NT2/D1 (cell line): ENCODE measurements around the gene TRIM25.
A peak's percentile ranks its signal among the peaks of the same experiment; 100 is the strongest.

Experiments used
- DNase-seq: peaks from one replicate; pipeline ENCODE4 v3.0.0-alpha.2; 2011; ENCODE audit warnings: low read depth, low spot score
- H3K27me3 ChIP-seq: 2 replicates; pipeline ENCODE4 v1.6.0; 2011; ENCODE audit warnings: mild to moderate bottlenecking; ENCODE audit not compliant: insufficient read length, insufficient read depth
- H3K36me3 ChIP-seq: 2 replicates; pipeline ENCODE4 v1.6.1; 2011; ENCODE audit warnings: mild to moderate bottlenecking, low read length, mixed read lengths; ENCODE audit not compliant: insufficient read depth, insufficient read length
- H3K4me1 ChIP-seq: 2 replicates; pipeline ENCODE4 v1.5.1; 2011; ENCODE audit not compliant: insufficient read depth, insufficient read length
- H3K4me3 ChIP-seq: 2 replicates; pipeline ENCODE4 v1.5.1; 2011; ENCODE audit warnings: low read depth; ENCODE audit not compliant: insufficient read length
- H3K9ac ChIP-seq: 2 replicates; pipeline ENCODE4 v1.6.0; 2011; ENCODE audit warnings: low read depth; ENCODE audit not compliant: insufficient read length
- H3K9me3 ChIP-seq: 2 replicates; pipeline ENCODE4 v1.5.1; 2011; ENCODE audit warnings: mild to moderate bottlenecking, low read length; ENCODE audit not compliant: insufficient read depth
- SUZ12 ChIP-seq: IDR thresholded peaks from 2 replicates; pipeline ENCODE4 v1.6.1; 2011; ENCODE audit not compliant: insufficient read length, insufficient read depth; ENCODE audit errors: extremely low read depth
- YY1 ChIP-seq: IDR thresholded peaks from 2 replicates; pipeline ENCODE4 v1.6.1; 2011; ENCODE audit not compliant: insufficient read length, insufficient read depth
- ZNF274 ChIP-seq: IDR thresholded peaks from 2 replicates; pipeline ENCODE4 v1.6.1; 2011; ENCODE audit warnings: mild to moderate bottlenecking, low read depth, low read length

The TRIM25 gene

GRCh38 chr17:56919717-56920116, 5.9 kb upstream of the TRIM25 start:
- no peak for DNase-seq
- H3K4me1 ChIP-seq, result no peaks in the 10 kb centered on the region

GRCh38 chr17:56918916-56919315, 5.1 kb upstream of the TRIM25 start:
- no peak for DNase-seq
- TF ChIP-seq ZNF274, result no peak
- TF ChIP-seq SUZ12, result no peak
- TF ChIP-seq YY1, result no peak
- no peaks in the 10 kb centered on the region for H3K4me1 ChIP-seq

More at GRCh38 chr17:56919717-56920116, 5.9 kb upstream of the TRIM25 start:
- Histone ChIP-seq H3K27me3 (peaks cover 23% of the 10 kb centered on the region), H3K4me3 (no peak overlapping the region), H3K36me3 (no peaks in the 10 kb centered on the region), H3K9me3 (peaks cover 21% of the 10 kb centered on the region), H3K9ac (no peak overlapping the region)
- no peak for TF ChIP-seq YY1
- TF ChIP-seq ZNF274, result no peak
- TF ChIP-seq SUZ12, result no peak

GRCh38 chr17:56917559-56918296, 3.9 kb upstream of the TRIM25 start:
- no peaks in the 10 kb centered on the region for H3K36me3 ChIP-seq
- DNase-seq, result no peak
- no peak for TF ChIP-seq ZNF274
- peaks cover 21% of the 10 kb centered on the region for H3K9me3 ChIP-seq
- no peaks in the 10 kb centered on the region for H3K4me1 ChIP-seq
- peaks cover 42% of the 10 kb centered on the region for H3K27me3 ChIP-seq
- H3K4me3 ChIP-seq, result no peak overlapping the region
- no peak overlapping the region for H3K9ac ChIP-seq

More at GRCh38 chr17:56918916-56919315, 5.1 kb upstream of the TRIM25 start:
- no peak overlapping the region for H3K9ac ChIP-seq
- H3K4me3 ChIP-seq, result no peak overlapping the region
- H3K9me3 ChIP-seq, result peaks cover 21% of the 10 kb centered on the region
- no peaks in the 10 kb centered on the region for H3K36me3 ChIP-seq
- H3K27me3 ChIP-seq, result peaks cover 30% of the 10 kb centered on the region

- H3K4me1 ChIP-seq, result peaks cover 2% of the 10 kb centered on the region
- no peak for DNase-seq
These were observed 878 bp upstream of the TRIM25 start for GRCh38 chr17:56914581-56915273.

GRCh38 chr17:56913353-56913866, 439 bp downstream of the TRIM25 start:
- peak overlapping the region; percentile 94 for H3K4me3 ChIP-seq
- no peak for TF ChIP-seq YY1
- no peak for TF ChIP-seq ZNF274
- TF ChIP-seq SUZ12, result no peak
- DNase-seq, result no peak
- peak overlapping the region; percentile 92 for H3K9ac ChIP-seq
- H3K27me3 ChIP-seq, result peaks cover 49% of the 10 kb centered on the region
- H3K4me1 ChIP-seq, result peaks cover 2% of the 10 kb centered on the region
- H3K9me3 ChIP-seq, result peaks cover 15% of the 10 kb centered on the region
- no peaks in the 10 kb centered on the region for H3K36me3 ChIP-seq

More at GRCh38 chr17:56914581-56915273, 878 bp upstream of the TRIM25 start:
- Histone ChIP-seq H3K9ac (peak overlapping the region; percentile 93), H3K27me3 (peaks cover 49% of the 10 kb centered on the region), H3K4me3 (peak overlapping the region; percentile 94), H3K9me3 (peaks cover 21% of the 10 kb centered on the region), H3K36me3 (no peaks in the 10 kb centered on the region)
- TF ChIP-seq YY1, result no peak
- TF ChIP-seq ZNF274, result no peak
- TF ChIP-seq SUZ12, result no peak

- H3K9me3 ChIP-seq, result peaks cover 10% of the 10 kb centered on the region
- H3K27me3 ChIP-seq, result peaks cover 49% of the 10 kb centered on the region
- H3K36me3 ChIP-seq, result peaks cover 3% of the 10 kb centered on the region
- peak overlapping the region; percentile 94 for H3K4me3 ChIP-seq
- no peak for DNase-seq
- TF ChIP-seq YY1 (no peak), SUZ12 (no peak), ZNF274 (no peak)
- H3K4me1 ChIP-seq, result peaks cover 2% of the 10 kb centered on the region
- peak overlapping the region; percentile 92 for H3K9ac ChIP-seq
These were observed 893 bp downstream of the TRIM25 start for GRCh38 chr17:56913000-56913311.

GRCh38 chr17:56912105-56912999, 1.5 kb downstream of the TRIM25 start:
- peaks cover 6% of the 10 kb centered on the region for H3K36me3 ChIP-seq
- peaks cover 2% of the 10 kb centered on the region for H3K4me1 ChIP-seq
- H3K9ac ChIP-seq, result peak overlapping the region; percentile 8
- DNase-seq, result no peak
- H3K9me3 ChIP-seq, result peaks cover 4% of the 10 kb centered on the region; the same call in 1 of the 2 replicates
- no peak for TF ChIP-seq YY1
- TF ChIP-seq ZNF274, result no peak
- no peak for TF ChIP-seq SUZ12
- H3K4me3 ChIP-seq, result no peak overlapping the region
- H3K27me3 ChIP-seq, result peaks cover 49% of the 10 kb centered on the region
